Measurements from ENCODE around the gene PRKN.
"Not testable (repeated sequence)": the region's sequence is repeated elsewhere in the genome, so short reads cannot be mapped to it uniquely, and the experiment has no call there.

Gene PRKN

DNA sequence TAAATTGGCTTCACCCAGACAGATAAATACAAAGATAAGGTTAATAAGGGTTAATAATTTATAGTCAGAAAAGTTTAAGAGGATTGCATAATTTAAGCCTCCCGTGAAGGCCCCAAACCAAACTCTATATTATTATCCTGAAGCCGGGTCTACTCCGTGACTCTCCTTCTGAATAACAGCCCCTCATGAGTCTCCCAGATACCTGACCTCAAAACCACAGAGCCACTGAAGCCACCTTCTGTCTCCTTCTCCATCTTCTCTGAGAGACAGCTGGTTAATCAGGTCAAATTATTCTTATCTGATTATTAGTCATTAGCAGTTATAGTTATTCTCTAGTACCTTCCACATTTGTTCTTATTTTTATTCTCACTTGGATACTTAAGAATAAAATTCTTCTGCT, 884.5 kb downstream of the PRKN start:
- no peak for DNase-seq (ENCODE audit: low spot score)

DNA sequence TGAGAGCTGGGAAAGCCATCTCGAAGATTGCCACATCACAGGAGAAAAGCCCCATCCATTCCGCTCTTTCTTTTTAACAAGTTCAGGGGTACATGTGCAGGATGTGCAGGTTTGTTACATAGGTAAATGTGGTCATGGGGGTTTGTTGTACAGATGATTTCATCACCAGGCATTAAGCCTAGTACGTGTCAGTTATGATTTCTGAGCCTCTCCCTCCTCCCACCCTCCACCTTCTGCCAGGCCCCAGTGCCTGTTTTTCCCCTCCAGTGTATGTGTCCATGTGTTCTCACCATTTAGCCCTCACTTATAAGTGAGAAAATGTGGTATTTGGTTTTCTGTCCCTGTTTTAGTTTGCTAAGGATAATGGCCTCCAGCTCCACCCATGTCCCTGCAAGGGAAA, 887.2 kb downstream of the PRKN start:
- DNase-seq (ENCODE audit: low spot score): no peak

DNA sequence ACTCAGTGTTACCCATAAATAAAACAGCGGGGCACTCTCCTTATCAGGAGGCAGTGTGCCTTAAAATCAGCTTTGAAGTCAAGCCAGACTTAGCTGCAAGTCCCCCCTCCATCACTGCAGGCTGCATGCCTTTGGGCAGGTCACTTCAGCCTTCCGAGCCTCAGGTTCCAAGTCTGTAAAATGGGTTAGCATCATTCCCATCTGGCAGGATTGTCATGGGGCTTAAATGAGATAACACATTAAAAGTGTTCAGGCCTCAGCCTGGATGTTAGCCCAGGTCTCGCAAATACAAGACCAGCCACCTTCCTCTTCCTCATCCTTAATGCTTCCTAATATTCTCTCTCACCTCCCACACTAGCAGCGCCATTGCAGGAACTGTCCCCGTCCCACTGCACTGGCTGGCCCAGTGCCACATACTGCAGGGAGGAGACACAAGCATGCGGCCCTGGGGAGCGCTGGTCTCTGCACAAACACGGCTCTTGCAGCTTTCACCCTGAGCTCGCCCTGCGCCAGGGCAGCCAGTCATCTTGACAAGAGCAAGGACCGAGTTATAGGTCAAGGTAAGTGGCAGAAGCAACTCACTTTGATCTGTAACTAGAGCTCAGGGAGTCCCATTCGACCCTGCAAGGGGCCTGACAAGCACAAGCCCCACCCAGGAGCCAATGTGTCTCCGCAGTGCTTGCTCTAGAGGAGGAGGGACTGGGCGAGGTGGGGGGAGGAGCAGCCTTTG, 889.1 kb downstream of the PRKN start:
- DNase-seq (ENCODE audit: low spot score): no peak

DNA sequence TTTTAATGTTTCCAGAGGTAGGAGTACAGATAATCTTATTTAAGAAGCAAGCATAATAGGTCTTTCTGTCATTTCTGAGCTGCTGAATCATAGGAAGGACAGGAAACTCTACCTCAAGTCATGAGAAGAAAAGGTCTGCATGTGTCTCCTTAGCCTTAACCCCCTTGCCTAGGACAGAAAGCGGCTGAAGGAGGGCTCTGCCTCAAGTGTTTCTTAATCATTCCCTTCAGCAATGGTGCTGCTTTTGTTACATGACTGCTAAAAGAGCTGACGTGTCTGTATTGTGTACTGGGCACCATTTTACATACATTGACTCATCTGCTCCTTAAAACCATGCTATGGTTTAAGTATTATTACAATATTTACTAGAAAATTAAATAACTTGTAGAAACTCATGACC, 889.7 kb downstream of the PRKN start:
- DNase-seq (ENCODE audit: low spot score): no peak

GRCh38 chr6:161837449-161837735, 890.2 kb downstream of the PRKN start:
- no peak for DNase-seq (ENCODE audit: low spot score)

DNA sequence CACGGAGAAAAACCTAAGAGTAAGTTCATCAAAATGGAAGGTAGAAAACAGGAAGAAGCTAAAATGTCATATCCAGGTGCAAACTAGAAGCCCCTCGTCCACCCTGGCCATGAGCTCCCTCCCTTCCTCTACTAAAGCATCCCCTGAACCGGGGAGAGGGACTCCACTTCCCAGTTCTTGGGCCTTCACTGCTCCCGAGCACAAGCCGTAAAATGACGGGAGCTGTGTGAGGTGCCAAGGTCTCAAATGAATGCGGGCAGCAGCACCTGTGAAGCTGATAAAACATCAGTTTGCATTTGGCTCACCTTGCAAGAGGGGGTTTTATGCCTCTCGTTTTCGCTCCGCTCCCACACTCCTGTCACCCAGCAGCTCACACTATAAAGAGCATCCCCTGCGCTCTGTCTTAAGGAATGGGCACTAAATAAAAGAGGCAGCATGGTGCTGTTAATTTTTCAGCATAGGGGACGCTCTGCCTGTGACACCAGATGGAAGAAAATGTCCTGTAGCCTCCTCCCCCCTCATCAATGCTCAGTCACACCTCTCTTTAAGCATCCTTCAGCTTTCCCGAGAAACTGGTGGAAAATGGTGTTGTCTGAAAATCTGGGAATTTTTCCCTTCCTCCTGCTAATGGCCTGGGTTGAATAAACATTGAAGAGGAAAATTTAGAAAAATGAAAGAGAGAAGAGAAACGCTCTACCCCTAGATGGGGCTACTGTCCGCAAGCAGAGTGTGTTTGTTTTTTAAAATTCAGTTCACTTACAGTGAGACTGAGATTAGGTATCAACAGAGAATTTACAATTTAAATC, 890.7 kb downstream of the PRKN start:
- DNase-seq (ENCODE audit: low spot score): no peak

DNA sequence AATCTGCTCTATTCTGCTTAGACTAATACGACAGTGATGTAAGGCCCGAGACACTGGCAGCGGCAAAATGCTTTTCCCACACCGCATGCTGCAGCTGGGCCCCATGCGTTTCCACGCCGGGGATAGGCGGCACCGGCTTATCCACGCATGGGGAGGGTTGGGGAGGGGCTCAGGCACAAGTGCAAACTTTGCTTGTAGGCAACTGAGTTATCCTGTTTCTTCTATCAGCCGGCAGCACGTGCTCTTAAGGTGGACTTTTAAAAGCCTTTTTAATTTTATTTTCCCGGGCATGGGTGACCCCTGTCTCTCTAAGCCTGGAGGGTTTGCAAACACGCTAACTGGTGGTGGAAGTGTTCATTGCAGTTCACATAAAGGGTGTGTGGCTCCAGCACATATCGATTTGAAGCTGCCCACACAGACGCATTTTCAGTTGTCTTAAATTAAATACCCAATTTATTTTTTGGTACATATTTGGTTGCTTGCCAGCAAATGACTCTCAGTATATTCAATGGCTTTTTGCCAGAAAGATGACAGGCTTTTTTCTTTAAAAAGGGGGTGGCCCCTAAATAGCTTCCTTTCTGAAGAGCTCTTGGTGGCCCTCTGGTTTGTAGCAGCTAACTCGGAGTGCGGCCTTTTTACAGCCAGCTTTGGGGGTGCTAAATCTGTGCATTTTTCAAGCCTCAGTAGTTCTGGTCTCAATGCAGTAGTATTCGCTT, 891.9 kb downstream of the PRKN start:
- DNase-seq (ENCODE audit: low spot score): no peak

GRCh38 chr6:161834426-161834825, 893.1 kb downstream of the PRKN start:
- DNase-seq (ENCODE audit: low spot score): no peak

GRCh38 chr6:161833099-161833860, 894.3 kb downstream of the PRKN start:
- no peak for DNase-seq (ENCODE audit: low spot score)

DNA sequence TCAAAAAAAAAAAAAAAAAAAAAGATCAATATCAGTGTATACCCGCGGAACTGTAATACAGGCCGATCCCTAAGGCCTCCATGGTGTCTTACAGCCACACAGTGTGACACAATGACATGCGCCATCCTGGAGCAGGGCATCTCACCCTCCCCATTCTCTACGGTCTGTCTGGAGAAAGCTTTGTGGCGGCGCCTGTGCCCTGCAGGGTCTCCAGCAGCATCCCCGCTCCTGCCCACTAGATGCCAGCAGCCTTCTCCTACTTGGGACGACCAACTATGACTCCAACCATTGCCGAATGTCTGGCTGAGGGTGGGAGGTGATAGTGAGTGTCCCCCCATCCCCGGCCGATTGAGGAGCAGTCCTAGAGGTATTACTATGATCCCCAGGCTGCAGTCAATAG, 894.9 kb downstream of the PRKN start:
- DNase-seq (ENCODE audit: low spot score): no peak

DNA sequence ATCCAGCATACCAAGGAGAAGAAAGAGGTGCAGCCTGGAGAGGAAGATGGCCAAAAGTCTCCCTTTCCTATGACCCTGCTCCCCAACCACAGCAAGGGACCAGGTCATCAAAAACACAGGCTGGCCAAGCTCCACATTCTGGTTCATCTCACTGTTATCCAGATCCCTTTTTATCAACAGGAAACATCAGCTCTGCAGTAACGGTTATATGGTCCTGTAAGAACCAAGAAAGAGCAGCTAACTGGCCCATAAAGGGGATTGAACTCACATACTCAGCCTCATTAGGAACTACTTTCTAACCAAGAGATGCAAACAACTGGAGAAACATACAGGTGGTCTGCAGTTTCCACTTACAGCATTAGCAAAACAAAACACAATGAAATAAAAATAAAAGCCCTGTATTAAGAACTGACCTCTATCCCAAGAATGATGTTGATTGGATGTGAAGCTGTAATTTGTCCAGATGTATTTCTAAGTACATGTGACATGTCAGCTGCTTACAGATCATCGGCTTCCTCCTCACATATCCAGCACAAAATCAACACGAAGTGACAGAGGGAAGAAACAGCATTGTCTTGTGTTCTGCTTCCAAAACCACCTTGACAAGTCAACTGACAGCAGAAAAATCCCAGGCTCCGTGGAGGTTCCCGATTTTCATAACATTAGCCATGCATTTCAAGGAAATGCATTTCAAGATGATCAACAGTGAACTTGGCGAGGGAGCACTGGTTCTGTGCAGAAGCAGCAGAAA, 896.5 kb downstream of the PRKN start:
- no peak for DNase-seq (ENCODE audit: low spot score)

GRCh38 chr6:161829291-161829729, 898.3 kb downstream of the PRKN start:
- DNase-seq (ENCODE audit: low spot score): no peak

DNA sequence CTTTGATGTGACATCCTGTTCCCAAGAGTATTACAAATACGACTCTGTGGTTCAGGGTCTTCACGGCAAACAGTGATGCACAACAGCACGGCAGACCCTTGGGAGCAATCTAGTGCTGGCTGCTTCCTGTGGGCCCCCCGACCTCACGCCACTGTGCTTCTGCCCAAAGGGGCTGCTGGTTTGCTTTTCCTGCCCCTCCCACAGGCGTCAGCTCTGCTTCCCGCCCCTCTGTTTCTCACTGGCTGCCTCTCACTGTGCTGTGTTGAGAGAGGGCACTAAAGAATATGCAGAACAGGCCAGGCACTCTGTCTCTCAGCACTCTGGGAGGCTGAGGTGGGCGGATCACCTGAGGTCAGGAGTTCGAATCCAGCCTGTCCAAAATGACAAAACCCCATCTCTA, 899.2 kb downstream of the PRKN start:
- DNase-seq (ENCODE audit: low spot score): no peak

DNA sequence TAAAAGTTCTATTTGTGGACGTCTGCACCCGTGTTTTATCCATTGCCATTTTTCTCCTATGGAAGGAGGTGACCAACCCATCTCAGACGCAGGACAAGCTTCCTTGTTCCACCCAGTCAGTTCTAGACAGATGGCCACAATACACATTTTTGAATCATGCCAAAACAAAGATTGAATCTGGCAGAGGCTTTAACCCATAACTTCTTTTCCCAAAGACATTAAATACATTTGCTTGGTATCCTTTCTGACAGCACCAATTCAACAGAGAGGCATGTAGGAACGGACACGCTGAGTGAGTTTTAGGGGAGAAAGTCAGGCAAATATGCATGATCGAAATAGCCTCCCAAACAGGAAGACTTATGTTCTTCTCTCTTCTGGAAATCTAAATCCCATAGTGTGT, 901.1 kb downstream of the PRKN start:
- DNase-seq (ENCODE audit: low spot score): no peak

DNA sequence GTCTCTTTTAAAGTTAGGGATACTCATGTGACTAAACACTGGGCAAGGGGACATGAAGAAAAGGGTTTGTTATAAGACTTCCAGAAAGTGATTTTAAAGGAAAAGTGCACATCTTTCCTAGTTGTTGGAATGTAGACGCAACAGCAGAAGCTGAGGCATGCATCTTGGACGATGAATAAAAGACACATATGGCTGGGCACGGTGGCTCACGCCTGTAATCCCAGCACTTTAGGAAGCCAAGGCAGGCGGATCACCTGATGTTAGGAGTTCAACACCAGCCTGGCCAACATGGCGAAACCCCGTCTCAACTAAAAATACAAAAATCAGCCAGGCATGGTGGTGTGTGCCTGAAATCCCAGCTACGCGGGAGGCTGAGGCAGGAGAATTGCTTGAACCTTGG, 905.4 kb downstream of the PRKN start:
- DNase-seq (ENCODE audit: low spot score): not testable (repeated sequence)

DNA sequence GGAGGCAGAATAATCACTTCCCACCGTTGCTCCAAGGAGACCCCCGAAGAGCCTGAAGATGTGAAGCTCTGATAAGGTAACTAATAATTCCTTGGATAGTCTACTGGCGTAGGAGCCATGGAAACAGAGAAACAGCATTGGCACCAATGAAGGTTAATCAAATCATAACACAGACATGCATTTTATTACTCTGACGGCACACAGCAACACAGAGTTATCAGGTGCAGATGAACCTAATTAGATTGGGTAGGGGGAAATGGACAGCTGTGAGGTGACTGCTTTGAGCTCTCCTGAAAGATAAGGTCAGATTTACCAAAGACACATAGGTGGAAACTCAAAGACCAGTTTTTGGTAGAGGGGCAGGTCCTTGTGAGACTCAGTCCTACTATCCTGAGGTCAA, 909.7 kb downstream of the PRKN start:
- no peak for DNase-seq (ENCODE audit: low spot score)

DNA sequence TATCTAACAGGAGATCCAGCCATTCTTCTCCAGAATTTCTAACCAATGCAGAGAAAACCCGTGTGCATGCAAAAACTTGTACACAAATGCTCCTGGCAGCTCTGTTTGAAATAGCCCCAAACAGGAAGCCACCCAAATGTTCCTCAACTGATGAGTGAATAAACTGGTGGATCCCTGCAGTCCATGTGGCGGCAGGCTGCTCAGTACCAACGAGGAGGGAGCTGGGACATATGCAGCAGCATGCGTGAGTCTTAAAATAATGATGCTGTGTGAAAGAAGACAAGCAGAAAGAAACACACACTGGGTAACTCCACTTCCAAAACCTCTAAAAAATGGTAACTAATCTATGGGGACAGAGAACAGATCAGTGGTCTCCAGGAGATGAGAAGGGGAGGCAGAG, 911.6 kb downstream of the PRKN start:
- DNase-seq (ENCODE audit: low spot score): no peak

DNA sequence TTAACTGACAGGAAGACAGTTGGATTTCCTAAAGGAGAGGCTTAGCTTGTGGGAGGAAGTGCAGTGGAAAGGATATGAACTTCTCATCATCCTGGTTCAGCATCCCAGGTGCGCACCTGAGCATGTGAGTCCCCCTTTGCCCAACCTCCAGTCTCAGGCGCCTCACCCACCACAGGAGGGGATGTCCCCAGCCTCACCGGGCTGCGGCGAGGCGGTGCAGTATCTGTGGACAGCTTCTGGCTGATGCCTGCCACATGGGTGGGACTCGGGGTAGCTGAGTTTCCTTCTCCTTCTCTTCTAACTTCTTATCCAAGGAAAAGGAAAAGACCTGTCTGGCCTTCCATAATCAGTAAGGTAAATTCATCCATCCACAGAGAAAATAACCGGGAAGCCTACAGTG, 914.4 kb downstream of the PRKN start:
- DNase-seq (ENCODE audit: low spot score): no peak

- DNase-seq (ENCODE audit: low spot score): no peak
Measured at GRCh38 chr6:161809971-161810370, 917.6 kb downstream of the PRKN start.

DNA sequence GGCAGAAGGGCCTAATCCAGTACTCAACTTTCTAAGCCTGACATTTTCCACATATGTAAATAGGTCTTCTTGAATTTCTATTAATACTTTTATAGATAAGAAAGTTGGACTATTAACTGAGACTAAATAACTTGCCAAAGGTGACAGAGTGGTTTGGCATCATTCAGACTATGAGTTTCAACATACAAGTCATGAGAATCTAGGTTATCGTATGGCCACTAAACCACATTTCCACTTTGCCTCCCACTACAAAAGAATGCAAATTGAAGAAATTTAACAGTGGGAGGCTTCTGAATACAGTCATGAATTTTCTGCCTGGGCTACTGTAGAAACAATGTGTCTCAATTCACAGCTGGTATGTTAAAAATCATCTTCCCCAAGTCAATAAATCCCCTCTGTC, 922.7 kb downstream of the PRKN start:
- no peak for DNase-seq (ENCODE audit: low spot score)

GRCh38 chr6:161803131-161803530, 924.4 kb downstream of the PRKN start:
- no peak for DNase-seq (ENCODE audit: low spot score)

DNA sequence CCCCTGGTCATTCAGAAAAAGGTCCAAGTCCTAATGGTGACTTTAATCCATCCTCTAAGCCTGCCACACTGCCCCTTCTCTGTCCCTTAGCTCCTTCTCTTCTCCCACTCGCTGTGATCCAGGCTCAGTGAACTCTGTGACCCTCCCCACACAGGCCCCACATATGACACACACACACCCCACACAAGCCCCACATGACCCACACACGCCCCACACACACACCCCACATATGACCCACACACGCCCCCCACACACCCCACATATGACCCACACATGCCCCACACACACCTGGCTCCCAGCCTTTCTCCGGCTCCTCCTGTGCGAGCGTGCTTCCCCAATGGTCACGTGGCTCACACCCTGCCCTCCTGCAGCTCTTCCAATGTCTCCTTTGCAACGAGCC, 925.3 kb downstream of the PRKN start:
- DNase-seq (ENCODE audit: low spot score): no peak

Measured in CD4-positive, alpha-beta T cell treated with Interleukin-6 at 100 ng/mL for 8 hours (primary cell).